NCI-H748 (cell line): ENCODE measurements around the gene HORMAD2.

ENCODE experiments used
- DNase-seq: peaks from one replicate; lab custom pipeline; 2025; ENCODE audit not compliant: unreplicated experiment; lab: John Stamatoyannopoulos, UW

HORMAD2 gene

DNA sequence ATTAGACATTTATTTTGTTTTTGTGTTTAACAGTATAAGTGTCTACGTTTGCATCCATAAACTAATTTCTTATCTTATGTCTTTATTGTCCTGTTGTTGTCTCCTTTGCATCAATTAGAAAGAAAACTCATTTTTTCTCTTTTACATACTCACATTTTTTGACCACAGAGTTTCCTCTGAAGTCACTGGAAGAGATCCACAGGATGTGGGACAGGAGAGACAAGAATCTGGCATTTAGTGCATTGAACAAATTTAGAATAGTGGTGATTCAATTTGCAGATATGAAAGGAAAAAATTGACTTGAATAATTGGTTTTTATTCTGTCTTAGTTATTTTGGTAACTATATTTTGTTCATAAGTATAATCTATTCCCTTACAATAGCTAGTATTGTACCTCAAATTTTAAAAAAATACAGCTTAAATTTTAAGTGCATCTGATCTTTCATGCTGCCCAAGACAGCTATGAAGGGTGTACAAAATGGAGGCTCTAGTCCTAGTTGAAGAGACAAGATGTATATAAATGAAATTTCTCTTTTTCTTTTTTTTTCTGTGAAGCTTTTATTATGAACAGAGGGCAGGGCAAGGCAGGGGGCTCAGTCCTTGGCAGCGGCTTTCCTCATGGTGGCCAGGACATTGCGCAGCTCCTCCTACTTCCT, 24.4 kb downstream of the HORMAD2 start:
- DNase-seq, result no peak

DNA sequence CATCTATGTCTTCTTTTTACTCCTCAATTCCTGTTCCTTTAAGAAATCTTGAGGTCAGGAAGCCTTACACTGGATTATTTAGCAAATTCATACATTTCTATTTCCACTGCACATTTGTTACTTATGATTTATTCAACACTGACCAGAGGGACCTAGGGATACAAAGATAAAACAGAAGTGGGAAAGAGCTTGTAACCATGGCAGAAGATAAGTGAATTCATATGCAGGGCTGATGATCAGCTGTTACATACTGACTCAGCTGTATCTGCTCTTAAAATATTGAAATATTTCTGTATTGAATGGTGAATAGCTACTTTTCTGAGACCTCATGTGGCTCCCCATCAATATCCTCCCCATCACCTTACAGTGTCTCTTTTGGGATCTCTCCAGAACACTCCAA, 25.2 kb downstream of the HORMAD2 start:
- DNase-seq, result no peak

DNA sequence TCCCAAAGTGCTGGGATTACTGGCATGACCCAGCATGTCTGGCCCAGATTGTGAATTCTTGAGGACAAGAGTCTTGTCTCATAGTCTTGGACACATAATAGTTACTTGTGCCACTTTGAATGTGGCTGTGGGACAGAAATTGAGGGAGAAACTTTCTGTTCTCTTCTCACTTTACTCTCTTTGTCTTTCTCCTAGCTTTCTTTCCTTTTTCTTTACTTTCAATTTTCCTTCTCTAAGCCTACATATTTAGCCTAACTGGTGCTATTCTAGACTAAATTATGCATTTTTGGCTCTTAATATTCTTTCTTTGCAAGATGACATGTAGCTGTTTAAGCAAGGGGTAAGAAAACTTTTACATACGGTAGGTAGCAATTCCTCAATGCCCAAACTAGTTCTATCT, 33.2 kb downstream of the HORMAD2 start:
- DNase-seq, result no peak

DNA sequence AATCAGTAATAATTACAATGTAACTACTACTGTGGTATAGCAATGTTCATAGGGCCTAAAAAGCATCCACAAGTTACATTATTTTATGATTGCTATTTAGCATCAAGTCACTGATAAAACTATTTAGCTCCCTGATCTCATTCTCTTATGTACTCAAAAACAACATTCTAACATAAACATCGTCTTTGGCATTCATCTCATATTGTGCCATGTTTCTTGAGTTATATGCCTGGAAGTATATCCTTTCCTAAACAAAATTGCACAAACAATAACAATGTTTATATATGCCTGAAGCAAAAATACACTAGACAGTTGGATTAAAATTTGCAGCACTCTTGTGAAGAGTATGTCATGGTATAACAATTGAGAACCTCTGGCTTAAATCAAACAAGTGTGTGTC, 34.1 kb downstream of the HORMAD2 start:
- no peak for DNase-seq

DNA sequence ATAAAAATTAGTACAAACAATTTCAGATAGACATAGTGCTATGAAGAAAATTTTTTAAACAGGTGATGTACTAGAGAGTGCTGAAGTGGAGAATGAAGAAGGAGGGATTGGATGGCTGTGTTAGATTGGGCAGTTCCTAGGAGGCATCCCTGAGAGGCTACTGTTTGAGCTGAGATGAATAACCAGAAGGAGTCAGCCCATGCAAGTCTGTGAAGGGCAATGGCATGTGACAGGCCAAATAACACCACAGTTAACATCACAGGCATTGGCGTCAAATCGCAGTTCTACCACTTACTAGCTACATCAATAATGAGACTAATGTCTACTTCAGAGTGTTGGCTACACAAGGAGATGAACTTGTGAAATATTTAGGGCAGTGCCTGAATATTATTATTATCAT, 35.4 kb downstream of the HORMAD2 start:
- no peak for DNase-seq

DNA sequence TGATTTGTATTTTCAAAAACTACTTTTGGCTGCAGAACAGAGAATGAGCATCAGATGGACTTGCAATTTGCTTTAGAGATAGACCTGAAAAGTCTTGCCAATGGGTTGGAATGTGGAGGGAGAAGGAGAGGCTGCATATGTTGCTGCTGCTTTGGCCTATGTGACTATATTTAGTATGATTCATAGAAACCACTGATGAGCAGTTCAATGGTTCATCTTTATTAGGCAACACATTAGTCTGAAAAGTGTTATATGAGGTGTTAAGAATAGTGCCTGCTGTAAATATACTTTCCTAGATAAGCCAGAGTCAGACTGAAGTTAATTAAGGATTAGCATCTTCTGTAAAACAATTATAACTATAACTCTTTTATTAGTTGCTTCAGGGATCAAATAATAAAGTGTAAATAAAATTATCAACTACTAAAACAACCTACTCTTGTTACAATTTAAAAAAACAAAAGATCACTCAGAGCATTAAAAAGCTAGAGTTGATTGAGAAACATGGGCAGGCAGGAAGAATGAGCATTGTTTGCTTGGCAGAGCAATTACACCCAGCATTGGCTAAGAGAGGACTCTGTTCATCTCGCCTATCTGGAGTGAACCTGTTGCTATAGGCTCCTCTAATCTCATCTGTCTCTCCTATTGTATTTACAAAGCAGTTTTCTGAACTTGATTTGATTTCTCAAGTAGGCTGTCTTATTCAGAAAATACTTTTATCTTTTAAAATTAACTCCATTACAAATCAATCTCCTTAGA, 36.3 kb downstream of the HORMAD2 start:
- peak; percentile 6 for DNase-seq

DNA sequence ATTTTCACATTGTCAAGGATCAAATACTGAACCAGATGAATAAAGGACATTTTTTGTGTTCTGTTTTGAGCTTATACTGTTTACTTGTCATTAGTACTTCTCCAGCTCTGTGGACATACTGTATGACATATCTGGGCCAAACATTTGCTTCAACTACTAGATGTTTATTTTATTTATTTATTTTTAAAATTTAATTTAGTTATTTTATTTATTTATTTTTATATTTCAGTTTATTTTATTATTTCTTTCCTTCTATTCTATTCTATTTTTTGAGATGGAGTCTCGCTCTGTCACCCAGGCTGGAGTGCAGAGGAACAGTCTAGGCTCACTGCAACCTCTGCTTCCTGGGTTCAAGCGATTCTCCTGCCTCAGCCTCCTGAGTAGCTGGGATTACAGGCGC, 37.0 kb downstream of the HORMAD2 start:
- DNase-seq, result no peak

DNA sequence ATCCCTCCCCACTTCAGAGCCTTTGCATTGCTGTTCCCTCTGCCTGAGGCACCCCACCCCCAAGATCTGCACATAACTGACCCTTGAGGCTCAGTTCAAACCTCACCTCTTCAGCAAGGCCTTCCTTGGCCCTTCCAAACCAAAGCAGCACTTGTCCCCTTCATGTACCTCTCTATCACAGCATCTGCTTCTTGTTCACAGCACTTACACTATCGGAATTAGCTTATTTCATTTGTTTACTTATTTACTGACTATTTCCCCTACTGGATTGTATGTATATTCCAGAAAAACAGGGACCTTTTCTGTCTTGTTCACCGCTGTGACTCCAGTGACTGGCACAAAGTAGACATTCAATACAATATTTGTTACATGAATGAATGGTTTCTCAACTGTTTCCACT, 38.0 kb downstream of the HORMAD2 start:
- no peak for DNase-seq

DNA sequence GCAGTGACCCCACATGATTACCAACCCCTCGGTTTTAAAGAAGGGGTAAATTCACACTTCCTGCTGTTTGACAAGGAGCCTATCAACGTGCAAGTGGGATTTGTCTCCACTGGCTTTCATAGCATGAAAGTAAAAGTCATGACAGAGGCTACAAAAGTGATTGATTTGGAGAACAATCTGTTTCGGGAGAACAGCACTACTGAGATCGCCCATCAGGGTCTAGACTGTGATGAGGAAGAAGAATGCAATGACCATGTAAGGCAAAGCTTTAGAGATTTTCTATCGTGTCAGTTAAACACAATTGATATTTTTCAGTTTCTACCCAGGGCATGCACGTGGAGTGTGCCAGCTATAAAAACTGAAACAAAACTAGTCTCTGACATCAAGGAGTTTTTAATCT, 41.7 kb downstream of the HORMAD2 start:
- no peak for DNase-seq

DNA sequence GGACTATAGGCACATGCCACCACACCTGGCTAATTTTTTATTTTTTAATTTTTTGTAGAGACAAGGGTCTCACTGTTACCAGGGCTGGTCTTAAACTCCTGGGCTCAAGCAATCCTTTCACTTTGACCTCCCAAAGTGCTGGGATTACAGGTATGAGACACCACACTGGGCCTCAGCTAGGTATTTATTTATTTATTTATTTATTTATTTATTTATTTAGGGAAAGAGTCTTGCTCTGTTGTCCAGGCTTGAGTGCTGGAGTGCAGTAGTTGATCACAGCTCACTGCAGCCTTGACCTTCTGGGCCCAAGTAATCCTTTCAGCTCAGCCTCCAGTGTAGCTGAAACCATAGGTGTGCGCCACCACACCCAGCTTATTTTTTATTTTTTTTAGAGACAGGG, 43.2 kb downstream of the HORMAD2 start:
- DNase-seq, result no peak

DNA sequence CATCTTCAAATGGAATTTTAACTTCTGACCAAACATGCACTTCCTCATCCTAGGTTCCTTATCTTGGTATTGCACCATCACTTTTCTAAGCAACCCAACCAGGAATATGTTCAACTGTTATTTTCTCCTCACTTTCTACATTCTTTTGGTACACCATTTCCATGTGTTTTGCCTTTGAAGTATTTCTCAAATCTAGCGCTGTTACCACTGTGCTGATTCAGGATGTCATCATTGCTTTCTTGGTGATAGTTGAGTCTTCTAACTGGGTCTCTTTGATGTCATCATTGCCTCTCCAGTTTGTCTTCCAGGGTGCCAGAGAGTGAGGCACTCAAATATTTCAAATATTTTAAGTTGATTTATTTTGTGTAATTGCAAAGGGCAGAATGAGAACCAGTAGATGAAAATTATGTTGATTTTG, 47.5 kb downstream of the HORMAD2 start:
- no peak for DNase-seq

DNA sequence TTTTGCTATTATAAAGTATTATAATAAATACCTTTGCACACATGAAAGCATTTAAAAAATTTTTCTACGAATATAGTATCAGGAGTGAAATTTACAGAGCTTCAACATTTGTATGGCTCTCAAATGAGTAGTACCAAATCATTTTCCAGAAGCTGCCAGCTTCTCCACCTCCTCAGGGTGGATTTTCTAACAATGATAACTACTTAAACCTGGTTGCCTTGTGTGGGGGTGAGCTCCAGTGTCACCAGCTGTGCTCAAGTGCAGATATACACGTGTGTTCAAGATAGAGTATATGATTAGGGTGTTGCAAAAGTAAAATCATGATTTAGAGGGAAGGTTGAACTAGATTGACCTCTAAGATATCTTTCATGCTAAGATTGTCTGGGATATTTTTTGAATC, 48.2 kb downstream of the HORMAD2 start:
- no peak for DNase-seq

DNA sequence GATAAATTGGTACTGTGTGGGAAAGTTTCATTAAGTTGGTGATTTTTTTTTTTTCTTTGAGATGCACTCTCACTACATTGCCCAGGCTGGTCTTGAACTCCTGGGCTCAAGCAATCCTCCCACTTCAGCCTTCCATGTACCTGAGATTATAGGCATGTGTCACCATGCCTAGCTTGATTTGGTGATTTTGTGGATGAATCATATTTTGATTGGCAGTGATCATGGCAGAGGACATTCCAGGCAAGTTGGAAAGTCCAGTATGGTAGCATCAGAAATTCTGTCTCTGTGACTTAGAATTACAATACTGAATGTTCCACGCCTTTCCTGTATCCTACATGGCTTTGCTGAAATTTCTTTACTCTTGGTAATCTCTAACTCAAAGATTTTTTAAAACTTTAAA, 49.4 kb downstream of the HORMAD2 start:
- DNase-seq, result no peak

DNA sequence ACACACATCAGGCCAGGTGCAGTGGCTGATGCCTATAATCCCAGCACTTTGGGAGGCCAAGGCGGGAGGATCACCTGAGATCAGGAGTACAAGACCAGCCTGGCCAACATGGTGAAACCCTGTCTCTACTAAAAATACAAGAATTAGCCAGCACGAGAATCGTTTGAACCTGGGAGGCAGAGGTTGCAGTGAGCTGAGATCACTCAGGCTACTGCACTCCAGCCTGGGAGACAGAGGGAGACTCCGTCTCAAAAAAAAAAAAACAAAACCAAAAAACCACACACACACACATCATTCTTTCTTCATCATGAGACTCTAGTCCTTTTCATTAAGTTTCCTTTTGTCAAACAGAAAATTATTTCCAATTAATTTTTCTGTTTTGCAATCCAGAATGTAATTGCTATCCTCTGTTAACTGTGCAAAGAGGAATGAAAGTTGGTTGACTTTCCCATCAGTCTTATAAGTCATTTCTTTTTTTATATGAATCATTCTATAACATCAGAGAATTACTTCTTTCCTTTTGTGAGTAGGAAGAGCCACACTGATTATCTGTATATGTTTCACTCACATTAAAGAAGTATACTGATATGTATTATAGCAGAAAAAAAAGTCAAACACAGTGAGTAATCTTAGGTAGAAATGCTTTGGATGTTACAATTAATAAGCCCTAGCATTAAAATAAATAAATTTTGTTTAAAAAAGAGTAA, 52.2 kb downstream of the HORMAD2 start:
- no peak for DNase-seq

DNA sequence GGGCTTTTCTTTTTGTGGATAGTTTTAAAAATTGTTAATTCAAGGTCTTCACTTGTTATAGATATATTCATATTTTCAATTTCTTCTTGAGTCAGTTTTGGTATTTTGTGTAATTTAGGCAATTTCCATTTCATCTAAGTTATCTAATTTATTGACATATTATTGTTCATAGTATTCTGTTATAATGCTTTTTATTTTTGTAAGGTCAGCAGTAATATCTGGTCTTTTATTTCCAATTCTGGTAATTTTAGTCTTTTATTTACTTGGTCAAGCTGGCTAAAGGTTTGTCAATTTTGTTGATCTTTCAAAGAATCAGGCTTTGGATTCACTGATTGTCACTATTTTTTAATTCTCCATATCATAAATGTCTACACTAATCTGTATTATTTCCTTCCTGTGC, 60.1 kb downstream of the HORMAD2 start:
- DNase-seq, result no peak

DNA sequence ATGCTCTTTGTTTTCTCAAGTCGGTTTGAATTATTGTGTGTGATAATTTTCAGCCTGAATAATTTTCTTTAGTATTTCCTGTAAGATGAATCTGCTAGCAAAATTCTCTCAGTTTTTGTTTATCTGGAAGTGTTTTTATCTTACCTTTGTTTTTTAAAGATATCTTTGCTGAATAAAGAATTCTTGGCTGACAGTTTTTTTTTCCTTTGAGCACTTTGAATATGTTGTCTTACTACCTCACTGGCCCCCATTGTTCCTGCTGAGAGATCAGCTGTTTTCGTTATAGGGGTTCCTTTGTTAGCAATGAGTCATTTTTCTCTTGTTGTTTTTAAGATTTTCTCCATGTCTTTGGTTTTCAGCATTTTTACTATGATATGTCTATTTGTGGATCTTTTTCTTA, 63.0 kb downstream of the HORMAD2 start:
- no peak for DNase-seq

DNA sequence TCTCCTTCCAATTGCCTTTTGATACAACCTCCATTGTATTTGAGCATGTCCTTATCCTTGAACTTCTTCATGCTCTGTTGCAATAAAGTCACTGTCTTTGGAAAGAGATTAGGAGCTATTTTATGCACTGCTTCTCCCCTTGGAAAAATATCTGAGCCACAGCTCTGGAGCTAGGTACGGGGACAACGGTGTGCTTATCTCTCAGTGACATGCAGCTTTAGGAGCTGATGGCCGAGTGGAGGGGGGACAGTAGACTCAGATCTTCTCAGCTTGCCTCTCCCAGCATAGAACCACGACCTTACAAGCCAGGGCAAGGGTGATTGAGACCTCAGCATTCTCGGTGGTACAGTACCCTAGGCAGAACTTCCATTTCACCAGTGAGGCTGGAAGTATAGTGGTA, 64.1 kb downstream of the HORMAD2 start:
- no peak for DNase-seq

DNA sequence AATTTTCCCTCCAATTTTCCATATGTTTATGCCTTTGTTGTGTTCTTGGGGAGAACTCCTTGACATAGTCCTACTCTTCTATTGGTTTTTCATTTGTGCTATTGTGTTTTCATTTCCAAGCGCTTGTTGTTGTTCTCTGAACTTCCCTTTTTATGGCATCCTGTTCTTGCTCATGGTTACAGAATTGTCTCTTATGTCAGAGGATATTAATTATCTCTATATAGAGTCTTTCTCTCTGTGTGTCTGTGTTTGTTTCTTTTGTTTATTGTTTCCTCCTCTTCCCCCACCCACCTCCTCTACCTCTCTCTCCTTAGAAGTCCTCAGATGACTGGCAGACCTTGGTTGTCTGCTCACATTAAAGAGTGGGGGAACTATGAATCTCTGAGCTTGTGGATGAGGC, 69.9 kb downstream of the HORMAD2 start:
- no peak for DNase-seq

DNA sequence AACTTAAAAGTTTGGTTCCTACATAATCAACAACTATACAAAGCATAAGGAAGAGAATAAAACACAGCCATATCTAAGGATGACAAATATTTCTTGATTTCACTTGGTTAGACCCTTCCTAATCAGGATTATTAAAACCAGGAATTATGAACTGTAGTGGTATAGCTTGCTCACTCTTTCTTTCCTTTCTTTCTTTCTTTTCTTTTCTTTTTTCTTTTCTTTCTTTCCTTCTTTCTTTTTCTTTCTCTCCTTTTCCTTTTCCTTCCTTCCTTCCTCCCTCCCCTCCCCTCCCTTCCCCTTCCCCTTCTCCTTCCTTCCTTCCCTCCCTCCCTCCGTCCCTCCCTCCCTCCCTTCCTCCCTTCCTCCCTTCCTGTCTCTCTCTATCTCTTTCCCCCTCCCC, 78.0 kb downstream of the HORMAD2 start:
- DNase-seq, result no peak

DNA sequence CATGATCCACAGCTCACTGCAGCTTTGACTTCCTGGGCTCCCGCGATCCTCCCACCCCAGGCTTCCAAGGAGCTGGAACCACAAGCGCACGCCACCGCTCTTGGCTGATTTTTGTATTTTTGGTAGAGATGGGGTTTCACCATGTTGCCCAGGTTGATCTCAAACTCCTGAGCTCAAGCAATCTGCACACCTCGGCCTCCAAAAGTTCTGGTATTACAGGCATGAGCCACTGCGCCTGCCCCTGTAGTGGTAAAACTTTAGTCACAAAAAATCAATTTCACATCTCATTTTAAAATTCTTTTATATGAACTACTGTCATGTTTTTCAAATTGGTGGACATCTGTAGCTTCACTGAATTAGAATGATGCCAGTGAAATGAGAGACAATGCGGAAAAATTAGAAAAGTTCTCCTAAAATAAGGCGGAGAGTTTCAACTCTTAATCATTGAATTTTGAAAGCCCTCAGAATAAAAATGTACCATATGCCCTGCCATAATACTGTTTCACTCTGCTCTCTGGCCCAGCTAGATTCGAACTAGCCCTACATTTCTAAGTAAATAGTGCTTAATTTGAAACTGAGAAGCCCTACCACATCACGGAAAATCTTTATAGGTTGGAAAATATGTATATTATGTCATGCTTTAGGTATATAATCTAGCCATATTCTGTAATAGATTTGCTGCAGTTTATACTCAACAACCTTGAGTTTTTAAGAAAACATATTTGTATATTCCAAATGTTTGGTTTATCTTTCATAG, 78.7 kb downstream of the HORMAD2 start:
- no peak for DNase-seq

DNA sequence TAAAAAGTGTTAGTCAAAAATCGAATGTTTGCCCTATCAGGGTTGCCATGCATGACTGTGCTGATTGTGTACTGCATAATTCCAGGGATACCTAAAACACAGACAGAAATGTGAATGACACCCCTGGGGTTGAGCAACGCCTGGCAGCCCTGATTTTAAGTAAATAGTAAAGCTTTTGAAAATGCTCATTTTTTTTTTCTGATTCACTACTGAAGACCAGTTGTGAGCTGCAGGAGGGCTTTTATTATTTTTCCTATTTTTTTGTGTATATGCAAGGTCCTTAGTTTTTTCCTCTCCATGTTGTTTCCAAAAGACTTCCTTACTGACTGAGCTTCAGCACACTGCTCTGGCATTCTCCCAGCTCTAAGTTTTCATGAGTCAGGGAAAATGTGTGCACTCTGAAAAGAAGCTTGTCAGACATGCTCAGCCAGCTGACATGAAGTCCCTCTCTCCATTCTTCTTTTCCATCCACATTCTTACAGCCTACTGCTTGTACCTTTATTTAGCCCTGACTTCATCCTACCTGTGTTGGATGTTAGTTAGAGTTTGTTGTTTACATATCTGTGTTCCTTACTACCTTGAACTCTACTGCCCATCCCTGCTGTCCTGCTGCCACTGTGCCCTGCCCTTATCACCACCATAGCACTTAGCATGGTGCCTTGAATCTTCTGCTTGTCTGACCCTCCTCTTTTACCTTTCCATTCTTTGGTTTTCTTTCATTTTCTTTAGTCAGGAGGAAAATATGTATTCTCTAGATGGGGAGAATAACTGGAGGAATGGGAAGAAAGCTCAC, 79.5 kb downstream of the HORMAD2 start:
- DNase-seq, result no peak
